Measurements from ENCODE around the gene CFAP99. TPM values are rescaled to one million over a fixed set of nuclear protein-coding genes. Genes with fewer than 3 reads are reported as not detected.

Gene CFAP99
- total RNA-seq, 1 experiment from 2014 or later: not detected

DNA sequence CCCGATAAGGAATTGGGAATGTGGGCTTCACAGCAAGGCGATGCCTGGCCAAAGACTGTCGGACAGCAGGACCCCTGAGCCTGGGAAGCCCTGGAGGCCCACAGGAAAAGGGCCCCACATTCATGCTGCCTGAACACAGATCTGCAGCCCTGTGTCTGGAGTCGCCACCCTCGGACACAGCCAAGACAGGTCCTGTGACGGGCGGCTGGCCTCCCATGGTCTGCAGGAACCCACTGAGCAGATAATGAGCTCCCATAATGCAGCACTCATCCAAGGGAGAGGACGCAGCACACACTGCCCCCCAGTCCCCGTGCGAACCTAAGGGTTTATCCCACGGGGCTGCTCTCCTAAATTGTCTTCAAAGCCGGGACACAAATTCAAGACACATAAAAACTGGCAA is 30.9 kb upstream of the CFAP99 start:
- Histone ChIP-seq H3K27me3 (no peaks in the 10 kb centered on the region), H3K9me3 (no peaks in the 10 kb centered on the region), H3K36me3 (no peaks in the 10 kb centered on the region), H3K4me3 (no peak overlapping the region)
- DNase-seq: no peak

DNA sequence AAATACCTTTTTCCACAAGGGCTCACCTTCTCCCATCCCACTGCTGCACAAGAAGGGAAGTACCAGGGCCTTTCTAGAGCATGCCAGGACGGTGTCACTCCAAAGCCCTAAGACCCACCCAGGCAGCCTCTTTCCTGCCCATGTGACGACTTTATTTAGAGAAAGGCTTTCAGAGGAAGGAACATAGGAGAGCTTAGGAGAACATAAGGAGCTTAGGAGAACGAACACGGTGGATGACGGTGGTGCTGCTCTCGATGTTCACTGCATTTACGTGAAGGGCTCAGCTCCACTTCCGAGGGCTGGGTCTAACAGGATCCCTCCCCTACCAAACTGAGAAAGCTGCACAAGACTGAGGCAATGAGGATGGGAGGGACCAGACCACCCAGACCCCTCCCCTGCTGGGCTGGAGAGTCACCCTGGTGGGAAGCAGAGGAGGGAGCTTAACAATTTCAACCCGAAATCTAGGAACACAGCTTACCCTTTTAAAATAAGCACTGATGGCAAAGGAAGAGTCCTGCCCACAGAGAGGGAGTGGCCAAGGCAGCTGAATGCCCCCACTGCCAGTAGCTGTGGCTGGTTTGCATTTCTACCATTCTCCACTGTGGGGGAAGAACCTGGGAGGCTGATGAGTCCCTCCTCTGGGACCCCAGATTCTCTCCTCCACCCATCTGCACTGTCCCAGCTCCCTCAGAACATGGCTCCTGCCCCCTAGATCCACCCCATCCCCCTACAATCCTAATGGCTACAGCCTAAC is 30.1 kb upstream of the CFAP99 start:
- H3K36me3 ChIP-seq: no peaks in the 10 kb centered on the region
- no peak overlapping the region for H3K4me3 ChIP-seq
- H3K9me3 ChIP-seq: no peaks in the 10 kb centered on the region
- H3K27me3 ChIP-seq: no peaks in the 10 kb centered on the region
- no peak for DNase-seq

DNA sequence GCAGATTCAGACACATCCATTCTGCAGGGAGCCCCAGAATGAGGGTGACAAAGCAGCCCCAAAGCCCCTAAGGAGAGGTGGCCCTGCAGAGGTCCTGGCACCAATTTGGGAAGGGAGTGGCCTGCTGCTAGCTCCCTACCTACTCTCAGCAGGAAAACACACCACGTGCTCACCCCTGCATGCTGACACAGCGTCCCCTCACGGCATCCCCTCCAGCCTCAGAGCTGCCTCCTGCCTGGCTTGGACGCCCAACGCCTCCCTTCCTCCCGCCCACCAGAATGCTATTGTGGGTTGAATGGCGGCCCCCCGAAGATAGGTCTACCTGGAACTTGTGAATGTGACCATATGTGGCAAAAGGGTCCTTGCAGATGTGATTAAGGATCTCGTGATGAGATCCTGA is 29.1 kb upstream of the CFAP99 start:
- Histone ChIP-seq H3K27me3 (no peaks in the 10 kb centered on the region), H3K36me3 (no peaks in the 10 kb centered on the region), H3K4me3 (no peak overlapping the region), H3K9me3 (no peaks in the 10 kb centered on the region)
- no peak for DNase-seq

DNA sequence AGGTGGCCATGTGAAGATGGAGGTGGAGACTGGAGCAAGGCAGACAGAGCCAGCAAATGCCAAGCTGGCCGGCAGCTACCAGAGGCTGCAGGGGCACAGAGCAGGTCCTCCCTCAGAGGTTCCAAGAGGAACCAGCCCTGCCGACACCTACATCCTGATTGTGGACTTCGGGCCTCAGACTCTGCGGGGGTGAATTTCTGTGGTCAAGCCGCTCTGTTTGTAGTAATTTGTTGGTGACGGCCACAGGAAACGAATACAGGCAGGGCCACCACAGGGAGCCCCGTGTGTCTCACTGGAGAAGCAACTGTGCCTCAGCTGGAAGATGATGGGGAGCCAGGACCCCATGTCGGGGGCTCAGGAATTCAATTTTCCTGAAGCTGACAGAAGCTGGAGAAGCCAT is 28.6 kb upstream of the CFAP99 start:
- H3K27me3 ChIP-seq: no peaks in the 10 kb centered on the region
- no peak for DNase-seq
- no peaks in the 10 kb centered on the region for H3K36me3 ChIP-seq
- H3K9me3 ChIP-seq: no peaks in the 10 kb centered on the region
- no peak overlapping the region for H3K4me3 ChIP-seq

DNA sequence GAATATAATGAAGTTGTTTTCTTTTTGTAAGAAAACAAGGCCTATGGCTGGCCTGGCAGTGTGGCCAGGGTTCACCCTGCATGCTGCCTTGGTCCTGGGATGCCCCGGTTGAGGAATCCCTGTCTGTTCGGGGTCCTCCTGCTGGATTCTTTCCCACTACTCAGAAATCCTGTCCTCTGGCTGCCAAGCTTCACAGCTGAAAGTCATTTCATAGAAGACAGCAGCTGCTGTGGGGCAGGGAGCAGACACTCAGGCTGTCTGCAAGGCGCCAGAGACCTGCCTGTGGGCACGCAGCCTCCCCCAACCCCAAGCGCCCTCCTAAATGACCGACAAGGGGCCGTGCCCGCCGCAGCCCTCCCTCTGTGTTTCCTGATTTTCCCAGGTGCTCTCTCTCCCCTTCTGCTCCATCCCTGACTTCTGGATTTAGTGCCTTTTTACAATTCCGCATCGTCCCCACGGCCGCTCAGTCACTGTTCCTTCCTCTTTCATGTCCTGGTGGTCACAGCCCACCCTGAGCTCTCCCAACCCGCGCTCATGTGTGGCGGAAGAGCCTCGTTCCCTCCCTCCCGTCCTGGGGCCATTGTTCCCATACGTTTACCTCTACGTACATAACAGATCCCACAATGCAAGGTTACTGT is 27.9 kb upstream of the CFAP99 start:
- Histone ChIP-seq H3K4me3 (no peak overlapping the region), H3K36me3 (no peaks in the 10 kb centered on the region), H3K27me3 (no peaks in the 10 kb centered on the region), H3K9me3 (no peaks in the 10 kb centered on the region)
- no peak for DNase-seq

DNA sequence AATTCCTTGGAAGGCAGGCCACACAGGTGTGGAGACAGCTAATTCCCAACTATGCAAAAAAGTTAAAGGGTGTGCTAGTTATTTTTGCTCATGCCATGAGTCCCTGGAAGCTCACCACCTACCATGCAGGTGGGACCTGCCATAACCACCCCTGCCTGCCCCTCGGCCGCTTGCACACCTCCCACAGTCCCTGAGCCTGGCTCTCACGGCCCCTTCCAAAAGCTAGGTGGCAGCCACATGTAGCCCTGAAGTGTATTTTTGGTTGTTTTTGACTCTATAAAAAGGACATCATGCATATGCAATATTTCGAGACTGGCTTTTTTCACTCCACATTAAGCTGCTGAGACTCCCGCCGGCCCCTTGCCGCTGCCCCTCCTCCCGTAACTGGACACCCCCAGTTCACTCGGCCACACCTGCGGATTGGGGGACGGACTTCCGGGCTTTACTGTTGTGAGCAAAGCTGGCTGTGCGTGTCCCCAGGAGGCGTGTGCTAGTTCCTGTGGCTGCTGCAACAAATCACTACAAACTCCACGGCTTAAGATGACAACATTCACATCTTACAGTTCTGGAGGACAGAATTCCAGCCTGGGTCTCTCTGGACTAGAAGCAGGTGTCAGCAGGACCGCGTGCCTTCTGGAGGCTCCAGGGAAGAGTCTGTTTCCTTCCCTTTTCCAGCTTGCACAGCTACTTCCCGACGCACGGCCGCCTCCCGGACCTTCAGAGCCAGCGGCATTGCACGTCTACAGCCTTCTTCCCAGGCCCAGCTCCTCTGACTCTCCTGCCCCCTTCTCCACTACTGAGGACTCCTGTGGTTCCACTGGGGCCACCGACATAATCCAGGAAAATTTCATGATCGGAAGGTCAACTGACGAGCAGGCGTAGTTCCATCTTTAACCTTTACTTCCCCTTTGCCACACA is 25.1 kb upstream of the CFAP99 start:
- Histone ChIP-seq H3K36me3 (no peaks in the 10 kb centered on the region), H3K27me3 (no peaks in the 10 kb centered on the region), H3K9me3 (no peaks in the 10 kb centered on the region), H3K4me3 (no peak overlapping the region)
- no peak for DNase-seq

DNA sequence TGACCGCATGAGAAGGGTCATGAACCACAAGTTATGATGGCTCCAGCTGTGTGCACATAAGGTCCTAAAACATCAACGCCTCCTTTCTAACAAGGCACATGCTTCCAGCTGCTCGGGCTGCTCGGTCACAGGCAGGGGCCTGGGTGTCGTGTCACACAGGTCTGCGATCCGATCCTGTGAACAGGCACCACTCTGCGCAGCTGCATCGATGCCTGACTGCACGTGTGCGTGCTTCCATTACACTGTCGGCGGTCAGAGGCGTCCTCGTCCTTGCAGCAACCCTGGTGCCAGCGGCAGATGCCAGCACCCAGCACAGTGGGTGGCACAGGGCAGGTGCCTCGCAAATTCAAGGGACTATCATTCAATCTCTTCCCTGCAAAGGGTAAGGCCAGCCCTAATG is 24.2 kb upstream of the CFAP99 start:
- Histone ChIP-seq H3K9me3 (no peaks in the 10 kb centered on the region), H3K27me3 (no peaks in the 10 kb centered on the region), H3K36me3 (no peaks in the 10 kb centered on the region), H3K4me3 (no peak overlapping the region)
- no peak for DNase-seq

DNA sequence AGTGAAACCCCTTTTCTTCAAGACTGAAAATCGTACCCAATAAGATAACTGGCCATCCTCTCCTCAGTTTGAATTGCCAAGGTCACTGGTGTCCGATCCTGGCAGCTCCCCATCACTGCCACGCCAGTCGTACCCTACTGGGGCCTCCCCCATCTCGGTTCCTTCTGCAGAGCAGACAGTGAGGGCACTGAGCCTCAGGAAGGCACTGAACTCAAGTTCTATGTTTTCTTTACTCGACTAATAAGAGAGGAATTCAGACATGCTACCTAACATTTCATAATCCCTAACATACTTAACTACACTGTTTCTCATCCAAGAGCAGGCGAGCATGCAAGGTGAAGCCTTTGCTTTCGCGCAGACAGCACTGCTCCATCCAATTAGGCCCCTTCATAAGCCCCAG is 23.7 kb upstream of the CFAP99 start:
- no peaks in the 10 kb centered on the region for H3K27me3 ChIP-seq
- no peak for DNase-seq
- H3K9me3 ChIP-seq: no peaks in the 10 kb centered on the region
- no peak overlapping the region for H3K4me3 ChIP-seq
- H3K36me3 ChIP-seq: no peaks in the 10 kb centered on the region

DNA sequence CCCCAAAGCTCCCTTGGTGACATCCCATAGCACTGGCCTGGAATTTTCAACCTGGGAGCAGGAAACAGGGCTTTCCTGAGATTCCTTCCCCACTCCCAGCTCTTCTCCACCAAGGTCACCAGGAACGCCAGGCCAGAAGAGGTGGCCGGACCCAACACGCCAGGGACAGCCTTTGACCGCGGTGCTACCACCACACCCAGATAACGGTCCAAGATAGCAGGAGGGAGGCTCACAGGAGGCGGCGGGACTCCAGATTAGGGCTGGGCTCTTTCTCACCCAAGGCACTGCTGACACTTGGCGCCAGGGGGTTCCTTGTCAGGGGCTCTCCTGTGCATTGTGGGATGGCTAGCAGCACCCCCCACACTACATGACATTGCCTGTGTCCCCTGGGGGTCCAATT is 23.2 kb upstream of the CFAP99 start:
- DNase-seq: no peak
- Histone ChIP-seq H3K36me3 (no peaks in the 10 kb centered on the region), H3K4me3 (no peak overlapping the region), H3K27me3 (no peaks in the 10 kb centered on the region), H3K9me3 (no peaks in the 10 kb centered on the region)

DNA sequence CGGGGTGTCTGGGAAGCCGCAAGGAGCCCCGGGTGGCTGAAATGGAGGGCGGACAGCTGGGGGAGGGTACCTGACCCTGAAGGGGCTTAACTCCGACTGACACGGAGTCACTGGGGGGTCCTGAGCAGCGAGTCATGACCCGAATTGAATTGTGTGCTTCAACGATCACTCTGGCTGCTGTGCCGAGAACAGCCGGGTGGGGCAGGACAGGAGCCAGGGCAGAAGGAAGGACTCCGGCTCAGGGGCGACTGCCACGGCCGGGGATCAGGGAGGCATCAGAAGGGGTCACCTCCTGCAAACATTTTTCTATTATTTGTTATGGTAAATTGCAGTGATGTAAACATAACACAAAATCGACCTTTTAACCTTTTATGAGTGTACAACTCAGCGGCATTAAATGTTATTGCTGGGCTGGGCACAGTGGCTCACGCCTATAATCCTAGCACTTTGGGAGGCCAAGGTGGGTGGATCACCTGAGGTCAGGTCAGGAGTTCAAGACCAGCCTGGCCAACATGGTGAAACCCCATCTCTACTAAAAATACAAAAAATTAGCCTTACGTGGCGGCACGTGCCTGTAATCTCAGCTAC is 21.9 kb upstream of the CFAP99 start:
- Histone ChIP-seq H3K36me3 (no peaks in the 10 kb centered on the region), H3K9me3 (no peaks in the 10 kb centered on the region), H3K4me3 (no peak overlapping the region), H3K27me3 (no peaks in the 10 kb centered on the region)
- DNase-seq: no peak

DNA sequence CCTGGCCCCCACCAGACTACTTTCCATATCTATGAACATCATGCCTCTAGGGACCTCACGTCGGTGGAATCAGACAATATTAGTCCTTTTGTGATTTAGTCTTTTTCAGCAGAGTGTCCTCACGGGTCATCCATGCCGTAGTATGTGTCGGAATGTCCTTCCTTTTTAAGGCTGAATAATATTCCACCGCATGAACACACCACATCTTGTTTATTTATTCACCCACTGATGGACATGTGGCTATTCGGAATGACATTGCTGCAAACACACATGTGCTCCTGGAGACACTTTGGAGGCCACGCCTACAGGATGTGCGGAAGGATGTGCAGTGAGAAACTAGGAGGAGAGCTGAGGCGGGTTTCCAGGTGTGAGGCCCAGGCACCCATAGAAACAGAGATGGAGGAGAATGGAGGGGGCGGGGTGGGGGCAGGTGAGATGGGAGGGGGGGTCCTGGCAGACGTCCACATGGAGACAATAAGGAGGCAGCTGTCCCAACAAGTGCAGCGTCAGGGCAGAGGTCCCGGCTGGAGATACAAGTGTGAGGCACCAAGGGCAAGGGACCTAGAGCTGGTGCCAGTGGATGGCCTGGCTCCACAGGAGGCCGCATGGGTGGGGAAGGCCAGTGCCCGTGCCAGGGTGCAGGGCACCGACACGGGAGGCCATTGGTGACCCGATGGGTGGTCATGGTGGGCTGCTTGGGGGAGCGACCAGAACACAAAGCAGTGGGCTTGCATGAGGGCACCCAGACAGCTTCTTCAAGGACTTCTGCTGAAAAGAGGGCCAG is 21.0 kb upstream of the CFAP99 start:
- no peak overlapping the region for H3K4me3 ChIP-seq
- DNase-seq: no peak

DNA sequence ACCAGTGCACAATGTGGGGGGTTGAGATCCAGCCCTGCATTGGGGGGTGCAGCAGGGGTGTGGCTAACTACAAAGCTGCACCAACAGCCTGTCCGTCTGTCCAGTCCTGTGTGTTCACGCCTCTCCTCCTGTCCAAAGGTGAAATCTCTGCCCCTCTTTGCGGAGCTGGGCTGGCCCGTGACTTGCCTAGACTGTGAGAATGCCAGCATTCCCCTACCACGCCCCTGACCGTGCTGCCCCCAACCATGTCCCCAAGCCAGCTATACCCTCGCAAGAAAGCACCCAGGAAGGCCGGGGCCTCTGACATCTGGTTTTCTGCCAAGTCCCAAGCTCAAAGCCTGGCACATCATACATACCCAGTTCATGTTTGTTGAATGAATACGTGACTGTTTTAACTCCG is 19.5 kb upstream of the CFAP99 start:
- Histone ChIP-seq H3K4me3 (no peak overlapping the region), H3K9me3 (no peaks in the 10 kb centered on the region), H3K27me3 (no peaks in the 10 kb centered on the region), H3K36me3 (no peaks in the 10 kb centered on the region)
- DNase-seq: no peak

More for the DNA sequence above, 21.0 kb upstream of the CFAP99 start:
- H3K27me3 ChIP-seq: no peaks in the 10 kb centered on the region
- H3K36me3 ChIP-seq: no peaks in the 10 kb centered on the region
- no peaks in the 10 kb centered on the region for H3K9me3 ChIP-seq

DNA sequence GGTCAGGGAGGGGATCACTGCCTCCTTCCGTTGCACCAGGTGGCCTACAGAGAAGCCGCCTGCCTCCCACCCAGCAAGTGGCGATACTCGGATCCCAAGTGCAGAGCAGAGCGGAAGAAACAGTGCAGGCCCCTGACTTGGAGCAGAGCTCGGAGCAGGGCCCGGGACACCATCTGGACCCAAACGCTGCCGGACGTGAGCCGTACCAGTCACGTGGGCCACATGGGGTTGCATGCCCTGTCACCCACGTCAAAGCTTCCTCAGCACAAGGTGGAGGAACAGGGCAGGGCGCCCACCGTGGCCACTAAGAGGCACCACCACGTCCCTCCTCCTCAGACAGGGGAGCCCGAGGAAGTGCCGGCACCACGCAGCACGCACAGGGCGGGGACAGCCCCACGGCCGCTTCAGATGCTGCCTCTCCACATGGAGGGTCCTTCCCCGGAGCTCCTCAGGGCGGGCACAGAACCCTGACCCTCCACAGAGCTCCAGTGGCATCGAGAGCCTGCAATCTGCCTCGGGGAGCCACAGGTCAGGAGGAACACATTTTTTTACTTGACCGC is 19.0 kb upstream of the CFAP99 start:
- Histone ChIP-seq H3K27me3 (no peaks in the 10 kb centered on the region), H3K36me3 (no peaks in the 10 kb centered on the region), H3K9me3 (no peaks in the 10 kb centered on the region), H3K4me3 (no peak overlapping the region)
- no peak for DNase-seq

DNA sequence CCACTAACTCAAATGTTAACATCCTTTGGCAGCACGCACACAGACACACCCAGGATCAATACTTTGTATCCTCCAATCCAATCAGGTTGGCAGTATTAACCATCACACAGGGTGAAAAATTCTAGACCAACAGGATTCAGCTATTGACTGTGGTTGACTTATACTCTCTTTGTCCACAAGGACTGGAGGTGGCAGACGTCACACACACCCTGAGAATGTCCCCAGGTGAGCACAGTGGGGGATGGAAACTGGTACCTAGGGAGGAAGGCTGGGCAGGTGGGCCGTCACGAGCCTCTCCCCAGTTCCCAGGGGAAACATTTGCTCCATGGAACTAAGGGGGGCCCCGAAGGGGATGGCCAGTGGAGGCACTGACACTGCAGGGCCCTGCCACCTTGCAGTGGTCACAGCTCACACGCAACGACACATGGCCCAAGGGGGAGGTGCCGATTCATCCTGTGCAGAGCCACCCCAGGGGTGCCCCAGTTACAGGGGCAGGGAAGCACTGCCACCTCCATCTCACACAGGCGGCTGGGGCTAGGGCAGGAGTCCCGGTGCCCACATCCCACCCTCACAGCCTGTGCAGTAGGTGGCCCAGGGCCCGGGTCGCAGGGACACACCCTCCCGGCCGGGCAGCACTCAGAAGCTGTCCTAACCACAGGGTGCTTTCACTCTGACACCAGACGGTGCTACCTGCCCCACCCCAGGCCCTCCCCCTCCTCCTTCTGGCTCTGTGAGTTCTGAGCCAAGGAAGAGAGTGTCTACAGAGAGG is 17.7 kb upstream of the CFAP99 start:
- Histone ChIP-seq H3K36me3 (no peaks in the 10 kb centered on the region), H3K9me3 (no peaks in the 10 kb centered on the region), H3K27me3 (no peaks in the 10 kb centered on the region), H3K4me3 (no peak overlapping the region)
- no peak for DNase-seq

DNA sequence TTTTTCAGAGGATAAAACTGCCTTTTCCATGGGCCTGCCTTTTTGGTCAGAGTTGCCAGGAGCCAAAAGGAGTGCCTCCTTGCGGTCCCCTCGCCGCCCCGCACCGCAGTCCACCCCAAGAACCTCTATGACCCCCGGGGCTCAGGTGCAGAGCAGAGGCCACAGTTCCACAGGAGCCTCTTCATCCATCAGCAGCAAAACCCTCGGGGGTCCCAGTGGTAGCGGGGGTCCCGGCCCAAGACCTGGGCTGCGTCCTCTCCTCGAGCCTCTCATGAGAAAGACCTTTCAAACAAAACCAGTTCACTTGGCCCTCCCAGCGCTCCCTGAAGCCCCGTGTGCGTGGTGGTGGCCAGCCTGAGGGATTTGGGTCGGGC is 17.2 kb upstream of the CFAP99 start:
- Histone ChIP-seq H3K36me3 (no peaks in the 10 kb centered on the region), H3K4me3 (no peak overlapping the region), H3K27me3 (no peaks in the 10 kb centered on the region)

More for the DNA sequence above, 17.2 kb upstream of the CFAP99 start:
- no peak for DNase-seq
- H3K9me3 ChIP-seq: no peaks in the 10 kb centered on the region

All from MG63 (cell line).